GM18861 (cell line): Measurements from ENCODE around the gene CTNND2.

Source experiments
- ATAC-seq: cut with Tn5 transposase; IDR thresholded peaks from one replicate; pipeline ENCODE4 v1.9.1; 2021; ENCODE audit not compliant: unreplicated experiment

The CTNND2 gene

GRCh38 chr5:11904265-11904906, at the start of gene CTNND2:
TSS of gene CTNND2 (minus strand) at chr5:11904446. CDS start at chr5:11903853, 593 bp downstream.
- no peak for ATAC-seq

- ATAC-seq, result no peak
These were observed 42.1 kb upstream of the CTNND2 start for GRCh38 chr5:11946317-11946716.

GRCh38 chr5:11941566-11941965, 37.3 kb upstream of the CTNND2 start:
- no peak for ATAC-seq

- no peak for ATAC-seq
These were observed 27.4 kb upstream of the CTNND2 start for GRCh38 chr5:11931638-11932037.

- ATAC-seq, result no peak
These were observed 24.7 kb upstream of the CTNND2 start for GRCh38 chr5:11928909-11929308.

- no peak for ATAC-seq
These were observed 21.5 kb upstream of the CTNND2 start for GRCh38 chr5:11925701-11926100.

GRCh38 chr5:11922394-11922793, 18.1 kb upstream of the CTNND2 start:
- ATAC-seq, result no peak

GRCh38 chr5:11918463-11919045, 14.3 kb upstream of the CTNND2 start:
- no peak for ATAC-seq

- ATAC-seq, result no peak
These were observed 5.2 kb upstream of the CTNND2 start for GRCh38 chr5:11909471-11909870.

- ATAC-seq, result no peak
These were observed 2.3 kb upstream of the CTNND2 start for GRCh38 chr5:11906497-11906896.

- no peak for ATAC-seq
These were observed 960 bp upstream of the CTNND2 start for GRCh38 chr5:11905206-11905605.

GRCh38 chr5:11903614-11904264, 507 bp downstream of the CTNND2 start:
- ATAC-seq, result no peak

- no peak for ATAC-seq
These were observed 1.1 kb downstream of the CTNND2 start for GRCh38 chr5:11903121-11903613.

GRCh38 chr5:11902201-11902619, 2.0 kb downstream of the CTNND2 start:
- no peak for ATAC-seq

GRCh38 chr5:11898787-11899186, 5.5 kb downstream of the CTNND2 start:
- no peak for ATAC-seq

GRCh38 chr5:11897781-11898180, 6.5 kb downstream of the CTNND2 start:
- ATAC-seq, result no peak

- no peak for ATAC-seq
These were observed 9.3 kb downstream of the CTNND2 start for GRCh38 chr5:11894992-11895391.

GRCh38 chr5:11892832-11893231, 11.4 kb downstream of the CTNND2 start:
- no peak for ATAC-seq

- ATAC-seq, result no peak
These were observed 13.5 kb downstream of the CTNND2 start for GRCh38 chr5:11890777-11891176.

- no peak for ATAC-seq
These were observed 16.0 kb downstream of the CTNND2 start for GRCh38 chr5:11888221-11888620.

- no peak for ATAC-seq
These were observed 25.4 kb downstream of the CTNND2 start for GRCh38 chr5:11878814-11879213.

GRCh38 chr5:11873587-11873986, 30.7 kb downstream of the CTNND2 start:
- no peak for ATAC-seq
